ENCODE measurements around the gene AMY2A. TPM values are rescaled to one million over a fixed set of nuclear protein-coding genes. Genes with fewer than 3 reads are reported as not detected.

The AMY2A gene
- total RNA-seq, 1 donor from 2014 or later = not detected

Other genes starting within 250 kb of the AMY2A start
- 18.7 TPM for gene RNPC3, start 91.7 kb upstream of the AMY2A start, total RNA-seq
- gene AMY2B, start 45.8 kb upstream of the AMY2A start, total RNA-seq = 19.1 TPM
- gene AMY1A, start 38.3 kb downstream of the AMY2A start, total RNA-seq = not detected
- not detected for gene AMY1B, start 78.8 kb downstream of the AMY2A start, total RNA-seq
- not detected for gene AMY1C, start 132.5 kb downstream of the AMY2A start, total RNA-seq

Data from Right ventricle myocardium superior (tissue), 1 donor.